Fibroblast of skin of left biceps (primary cell): ENCODE data around the gene USP10.

ENCODE experiments used
- DNase-seq, 2 experiments: peaks; one replicate each; pipeline ENCODE4 v3.0.0-alpha.2; 2013; ENCODE audit warnings: low read depth in 2 of 2

USP10 gene

GRCh38 chr16:84823926-84824325, 124.1 kb downstream of the USP10 start:
- DNase-seq, result no peak

- no peak for DNase-seq
These were observed 126.2 kb downstream of the USP10 start for GRCh38 chr16:84825896-84826557.

GRCh38 chr16:84826558-84826941, 126.8 kb downstream of the USP10 start:
- no peak for DNase-seq

- no peak for DNase-seq
These were observed 127.4 kb downstream of the USP10 start for GRCh38 chr16:84827131-84827574.

- DNase-seq, result no peak
These were observed 128.1 kb downstream of the USP10 start for GRCh38 chr16:84827897-84828296.

- DNase-seq, result no peak
These were observed 128.5 kb downstream of the USP10 start for GRCh38 chr16:84828322-84828721.
